ENCODE data around the gene STK40.

The STK40 gene

GRCh38 chr1:36397378-36398230, 11.9 kb upstream of the STK40 start, which contains the start of gene LSM10:
TSS of gene LSM10 (minus strand) at chr1:36397908. CDS start at chr1:36394129, 3,779 bp downstream.
- DNase-seq, result peak; percentile 93 to 95

DNA sequence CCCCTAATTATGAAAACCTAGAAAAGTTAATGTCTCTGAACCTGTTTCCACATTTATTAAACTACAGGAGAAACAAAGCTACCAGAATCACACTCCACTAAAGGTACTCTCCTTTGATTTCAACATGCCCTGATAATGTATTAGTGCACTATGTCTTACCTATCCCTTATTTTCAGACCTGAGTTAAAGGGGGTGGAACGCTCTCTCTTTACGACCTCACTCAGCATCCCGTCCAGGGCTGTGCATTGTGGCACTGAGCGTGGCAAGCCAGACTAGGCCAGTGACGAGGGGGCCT, 11.3 kb upstream of the STK40 start:
- DNase-seq, result no peak

- no peak for DNase-seq
Measured at GRCh38 chr1:36396359-36396758, 10.6 kb upstream of the STK40 start.

DNA sequence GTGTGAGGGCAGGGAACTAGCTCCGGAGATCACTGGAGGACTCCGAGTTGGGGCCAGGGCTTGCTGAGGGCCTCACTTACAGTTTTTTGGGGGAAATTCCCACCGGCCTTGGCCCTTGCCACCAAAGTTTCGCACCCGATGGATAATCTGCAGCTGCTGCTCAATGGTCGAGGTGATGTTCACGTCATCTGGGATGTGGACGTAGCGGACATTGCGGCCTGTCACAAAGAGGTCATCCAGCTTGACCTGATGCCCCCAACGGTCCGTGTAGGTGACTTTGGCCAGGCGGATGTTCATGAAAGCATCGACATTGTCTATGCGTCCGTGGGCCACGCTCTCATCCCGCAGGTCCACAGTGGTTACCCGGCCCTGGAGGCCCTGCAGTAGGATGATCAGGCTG, 8.0 kb upstream of the STK40 start:
- DNase-seq, result no peak

DNA sequence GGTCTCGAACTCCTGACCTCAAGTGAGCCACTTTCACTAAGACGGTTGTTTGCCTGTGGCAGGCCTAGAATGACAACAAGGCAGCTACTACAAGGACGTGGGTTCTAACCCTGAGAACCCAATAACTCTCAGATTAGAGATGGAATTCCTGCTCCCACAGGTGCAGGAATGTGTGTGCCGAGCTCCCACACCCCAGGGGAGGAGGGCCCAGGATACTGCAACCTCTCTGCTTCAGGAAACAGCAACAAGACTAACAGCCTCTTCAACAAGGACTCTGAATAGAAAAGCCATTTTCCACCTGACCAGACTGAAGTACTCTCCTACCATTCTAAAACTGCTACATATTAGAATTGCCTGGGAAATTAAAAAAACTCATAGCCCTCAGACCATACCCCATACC, 7.1 kb upstream of the STK40 start:
- no peak for DNase-seq

GRCh38 chr1:36391271-36391670, 5.5 kb upstream of the STK40 start:
- DNase-seq, result no peak

GRCh38 chr1:36390411-36390810, 4.7 kb upstream of the STK40 start:
- DNase-seq, result no peak

DNA sequence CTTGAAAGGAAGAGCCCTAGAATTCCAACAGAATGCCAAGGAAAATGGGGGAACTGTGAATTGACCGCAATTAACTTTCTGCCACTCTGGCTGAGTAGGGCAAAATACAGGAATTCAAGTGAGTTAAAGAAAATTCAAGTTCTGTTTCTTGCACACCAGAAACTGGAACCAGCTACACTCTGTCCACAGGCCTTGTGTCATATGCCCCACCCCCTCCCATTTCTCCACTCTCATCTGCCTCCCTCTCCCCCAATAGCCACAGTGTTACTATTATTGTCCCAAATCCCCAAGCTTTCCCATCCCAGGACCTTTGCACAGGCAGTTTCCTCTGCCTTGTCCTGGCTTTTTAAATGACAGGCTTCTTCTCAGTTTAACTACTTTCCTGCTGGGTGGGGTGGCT, 4.3 kb upstream of the STK40 start:
- peak; percentile 54 to 69 for DNase-seq

GRCh38 chr1:36389261-36389660, 3.5 kb upstream of the STK40 start:
- no peak for DNase-seq

DNA sequence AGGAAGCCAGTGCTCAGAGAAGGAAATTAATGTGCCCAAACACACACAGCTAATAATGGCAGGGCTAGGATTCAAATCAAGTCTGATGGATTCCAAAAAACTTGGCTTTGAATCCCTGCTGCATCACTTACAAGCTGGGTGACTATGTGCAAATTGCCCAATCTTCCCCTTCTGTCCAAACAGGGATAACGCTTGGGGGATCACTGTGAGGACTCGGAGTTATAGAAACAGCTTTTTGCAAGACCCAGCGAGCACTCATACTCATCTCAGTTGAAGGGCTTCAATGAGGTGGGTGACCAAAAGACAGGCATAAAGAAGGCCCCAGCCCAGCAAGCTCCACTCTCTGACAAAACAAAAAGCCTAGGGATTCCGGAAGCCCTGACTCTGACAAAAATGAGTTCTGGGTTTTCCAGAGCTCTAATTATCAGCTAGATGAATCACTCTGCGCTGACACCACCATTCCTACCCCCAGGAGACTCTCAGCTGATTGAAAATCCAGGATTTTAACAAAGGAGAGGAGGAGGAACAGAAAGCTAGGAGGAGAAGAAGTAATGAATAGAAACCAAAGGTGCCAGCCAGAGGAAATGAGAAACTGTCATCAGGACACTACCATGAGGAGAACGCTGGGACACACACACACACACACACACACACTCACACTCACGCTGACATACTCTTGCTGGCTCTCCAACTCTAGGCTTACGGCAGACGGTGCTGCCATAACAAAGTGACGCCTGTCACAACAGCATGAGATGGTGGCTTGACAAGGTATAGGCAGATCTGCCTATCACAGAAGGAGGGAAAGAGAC, 1.6 kb upstream of the STK40 start:
- DNase-seq, result peak; percentile 56 to 69

DNA sequence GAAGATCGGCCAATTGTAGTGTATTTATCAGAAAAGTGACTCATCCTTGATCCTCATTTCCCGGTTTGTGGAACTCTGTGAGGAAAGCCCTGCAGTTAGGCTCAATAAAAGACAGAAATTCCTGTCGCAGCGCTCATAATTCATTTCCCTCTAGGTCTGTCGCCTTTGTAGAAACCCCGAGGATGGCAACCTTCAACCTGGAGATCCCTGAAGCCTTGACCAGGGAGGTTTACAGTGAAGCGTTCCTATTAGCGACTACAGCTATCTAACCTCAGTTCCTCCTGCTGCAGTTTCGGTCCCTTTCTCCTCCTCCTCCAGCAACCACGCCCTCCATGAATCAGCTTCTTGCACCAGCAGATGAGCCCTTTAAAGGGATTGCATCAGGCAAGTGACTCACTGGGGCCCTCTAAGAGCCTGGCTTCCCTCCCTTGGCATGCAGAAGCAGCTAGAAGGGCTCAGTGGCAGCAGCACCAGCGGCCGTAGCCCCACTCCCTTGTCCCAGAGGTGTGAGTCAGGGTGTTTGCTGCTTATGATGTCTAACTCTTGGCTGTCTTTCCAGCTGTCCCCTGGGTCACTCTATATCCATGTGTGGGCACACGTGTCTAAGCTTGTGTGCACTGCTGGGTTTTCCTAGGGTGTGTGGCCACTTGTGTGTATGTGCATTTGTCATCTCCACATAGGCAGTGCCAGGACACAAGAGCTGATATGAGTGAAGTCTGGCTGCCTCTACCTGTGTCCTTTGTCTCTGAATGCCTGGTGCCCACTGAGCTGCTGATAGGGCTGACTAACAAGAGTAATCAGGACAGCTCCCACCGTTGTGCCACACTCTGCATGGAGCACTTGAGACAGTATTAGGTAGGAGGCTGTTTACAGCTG, 779 bp upstream of the STK40 start:
- DNase-seq, result peak; percentile 99

DNA sequence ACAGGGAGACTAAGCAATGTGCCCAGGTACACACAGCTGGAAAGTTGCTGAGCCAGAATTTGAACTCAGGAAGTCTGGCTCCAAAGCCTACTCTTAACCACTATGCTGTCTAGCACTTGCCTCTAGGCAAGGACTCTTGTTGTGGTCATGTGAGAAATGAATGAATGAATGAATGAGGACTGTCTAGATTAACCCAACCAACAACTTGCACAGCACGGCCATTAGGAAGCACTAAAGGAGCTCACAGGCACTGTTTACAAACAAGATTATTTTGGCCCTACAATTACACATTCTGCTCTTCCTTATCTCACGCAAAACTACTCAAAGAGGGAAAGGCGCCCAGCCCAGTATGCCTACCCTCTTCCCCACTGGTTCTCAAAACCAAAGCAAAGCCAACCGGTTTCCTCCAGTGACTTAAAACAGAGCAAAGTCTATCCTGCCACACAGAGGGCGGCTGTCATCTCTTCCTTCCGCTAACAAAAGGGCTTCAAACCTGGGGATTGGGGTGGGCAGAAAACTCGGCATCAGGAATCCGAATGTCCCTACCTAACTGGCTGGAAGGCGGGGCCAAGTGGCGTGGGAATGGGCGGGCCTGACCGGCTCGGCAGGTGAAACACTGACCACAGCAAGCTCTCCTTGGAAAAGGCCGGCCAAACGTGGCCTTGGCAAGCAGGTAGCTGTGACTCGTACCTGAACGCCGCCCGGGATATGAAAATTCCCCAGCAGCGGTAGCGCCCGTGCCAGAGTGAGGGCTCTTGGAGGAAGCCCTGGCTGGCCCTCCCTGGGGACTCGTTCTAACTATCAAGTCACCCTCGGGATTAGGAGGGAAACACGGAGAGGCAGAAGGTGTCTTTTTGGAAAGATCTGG, 948 bp downstream of the STK40 start:
- DNase-seq, result peak; percentile 14 to 38

GRCh38 chr1:36383240-36383639, 2.5 kb downstream of the STK40 start:
- no peak for DNase-seq

GRCh38 chr1:36382669-36383068, 3.1 kb downstream of the STK40 start:
- DNase-seq, result no peak

DNA sequence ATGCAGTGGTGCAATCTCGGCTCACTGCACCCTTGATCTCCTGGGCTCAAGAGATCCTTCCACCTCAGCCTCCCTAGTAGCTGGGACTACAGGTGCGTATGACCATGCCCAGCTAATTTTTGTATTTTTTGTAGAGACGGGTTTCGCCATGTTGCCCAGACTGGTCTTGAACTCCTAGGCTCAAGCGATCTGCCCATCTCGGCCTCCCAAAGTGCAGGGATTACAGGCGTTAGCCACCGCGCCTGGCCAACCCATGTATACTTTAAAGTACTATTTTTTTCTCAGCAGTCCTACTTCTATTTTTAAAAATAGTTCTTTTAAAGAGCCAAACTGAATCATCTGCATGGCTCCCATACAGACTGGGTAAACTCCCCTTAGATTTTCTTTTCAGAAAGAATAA, 3.5 kb downstream of the STK40 start:
- no peak for DNase-seq

GRCh38 chr1:36381405-36381804, 4.3 kb downstream of the STK40 start:
- DNase-seq, result no peak

GRCh38 chr1:36380782-36381181, 4.9 kb downstream of the STK40 start:
- DNase-seq, result no peak

- DNase-seq, result no peak
Measured at GRCh38 chr1:36380143-36380619, 5.5 kb downstream of the STK40 start.

GRCh38 chr1:36377791-36378492, 7.8 kb downstream of the STK40 start:
- DNase-seq, result peak; percentile 24 to 29

- no peak for DNase-seq
Measured at GRCh38 chr1:36372617-36373016, 13.1 kb downstream of the STK40 start.
